ENCODE data around the gene PPM1K. TPM values are rescaled to one million over a fixed set of nuclear protein-coding genes. Genes with fewer than 3 reads are reported as not detected.
A peak's percentile ranks its signal among the peaks of the same experiment; 100 is the strongest.

The PPM1K gene
- polyA plus RNA-seq, 4 donors: 1.6 to 9.2 (median 3.8) TPM

GRCh38 chr4:88285235-88285653 lies 883 bp upstream of the PPM1K start:
- 13 to 44% (median 14%) methylated on average over 4 of the region's 4 CpGs for WGBS, 3 donors
- DNase-seq: no peak
- Histone ChIP-seq H3K36me3 (ENCODE audit: control insufficient read depth in 3 of 3, insufficient read depth in 2 of 3, low read depth in 1 of 3, low read length in 3 of 3) (no peaks in the 10 kb centered on the region), H3K4me3 (ENCODE audit: low read depth in 1 of 3, low read length in 3 of 3) (peak overlapping the region in 2 of 3 donors; percentile 61 to 83), H3K27ac (ENCODE audit: low read depth in 1 of 3, low read length in 2 of 3) (peak overlapping the region; percentile 75 to 100 (median 98)), H3K4me1 (ENCODE audit: control insufficient read depth in 3 of 3, insufficient read depth in 2 of 3, low read depth in 1 of 3, low read length in 2 of 3) (peaks cover 0 to 10% (median 0%) of the 10 kb centered on the region in 3 donors), H3K9me3 (ENCODE audit: control insufficient read depth in 2 of 2, insufficient read depth in 1 of 2, low read depth in 1 of 2, low read length in 1 of 2) (no peaks in the 10 kb centered on the region), H3K27me3 (ENCODE audit: control insufficient read depth in 3 of 3, insufficient read depth in 3 of 3, low read length in 3 of 3) (no peaks in the 10 kb centered on the region)
- no peak for FAIRE-seq

DNA sequence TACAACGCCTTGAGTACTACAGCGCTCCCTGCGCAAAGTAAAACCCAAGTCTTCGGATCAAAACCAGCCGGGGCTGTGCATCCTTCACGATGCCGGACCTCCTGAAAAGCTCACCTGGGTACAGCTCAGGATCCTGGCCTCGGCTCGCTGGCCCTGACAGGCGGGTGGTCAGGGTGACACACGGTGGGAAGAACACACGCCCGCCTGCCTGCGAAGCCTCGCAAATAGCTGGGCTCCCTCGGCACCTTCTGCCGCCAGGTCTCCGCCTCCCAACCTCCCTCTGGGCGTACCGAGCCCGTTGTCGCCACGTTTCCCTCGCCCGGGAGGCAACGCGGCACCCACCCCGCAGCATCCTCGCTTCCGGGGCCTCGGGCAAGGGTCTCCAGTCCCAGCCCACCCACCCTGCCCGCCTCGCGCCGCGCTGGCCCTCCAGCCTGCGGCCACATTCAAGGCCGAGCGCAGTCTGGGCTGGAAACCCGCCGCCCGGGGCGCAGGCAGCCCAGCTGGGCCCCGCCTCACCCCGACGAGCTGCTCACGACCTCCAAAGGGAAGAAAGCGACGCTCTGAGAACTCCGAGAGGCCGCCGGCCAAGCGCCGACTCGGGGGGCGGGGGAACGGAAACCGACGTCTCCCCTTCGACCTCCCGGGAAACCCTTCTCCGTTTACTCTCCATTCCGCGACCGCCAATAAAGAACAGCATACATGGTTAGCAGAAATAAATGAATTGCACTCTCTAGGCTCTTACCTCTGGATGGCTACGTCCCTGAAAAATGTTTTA lies 511 bp downstream of the PPM1K start:
- Histone ChIP-seq H3K27me3 (ENCODE audit: control insufficient read depth in 3 of 3, insufficient read depth in 3 of 3, low read length in 3 of 3) (no peaks in the 10 kb centered on the region), H3K4me1 (ENCODE audit: control insufficient read depth in 3 of 3, insufficient read depth in 2 of 3, low read depth in 1 of 3, low read length in 2 of 3) (peaks cover 0 to 10% (median 0%) of the 10 kb centered on the region in 3 donors), H3K9me3 (ENCODE audit: control insufficient read depth in 2 of 2, insufficient read depth in 1 of 2, low read depth in 1 of 2, low read length in 1 of 2) (no peaks in the 10 kb centered on the region), H3K36me3 (ENCODE audit: control insufficient read depth in 3 of 3, insufficient read depth in 2 of 3, low read depth in 1 of 3, low read length in 3 of 3) (no peaks in the 10 kb centered on the region), H3K4me3 (ENCODE audit: low read depth in 1 of 3, low read length in 3 of 3) (peak overlapping the region; percentile 72 to 89 (median 83)), H3K27ac (ENCODE audit: low read depth in 1 of 3, low read length in 2 of 3) (peak overlapping the region; percentile 85 to 100 (median 98))
- FAIRE-seq: no peak
- DNase-seq: peak; percentile 49 to 77
- WGBS, 3 donors: 0% methylated on average over 62 to 66 of the region's 66 CpGs

DNA sequence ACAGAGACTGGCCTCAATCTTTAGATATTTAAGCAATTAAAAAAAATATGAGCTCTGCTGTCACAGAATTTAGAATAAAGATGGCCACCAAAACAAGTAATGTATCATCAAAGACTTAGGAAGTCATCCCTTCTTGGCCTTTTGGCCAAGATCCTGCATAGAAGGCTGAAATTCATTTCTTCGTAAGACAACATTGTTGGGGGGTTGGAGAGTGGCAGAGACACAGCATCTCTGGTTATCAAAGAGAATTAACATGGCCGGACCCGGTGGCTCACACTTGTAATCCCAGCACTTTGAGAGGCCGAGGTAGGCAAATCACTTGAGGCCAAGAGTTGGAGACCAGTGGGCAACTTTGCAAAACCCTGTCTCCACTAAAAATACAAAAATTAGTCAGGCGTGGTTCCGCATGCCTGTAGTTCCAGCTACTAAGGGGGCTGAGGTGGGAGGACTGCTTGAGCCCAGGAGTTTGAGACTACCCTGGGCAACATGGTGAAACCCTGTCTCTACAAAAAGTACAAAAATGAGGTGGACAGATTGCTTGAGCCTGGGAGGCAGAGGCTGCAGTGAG lies 4.0 kb downstream of the PPM1K start:
- H3K27ac ChIP-seq (ENCODE audit: low read depth in 1 of 3, low read length in 2 of 3): no peak overlapping the region
- FAIRE-seq: no peak

GRCh38 chr4:88277711-88278225 lies 6.6 kb downstream of the PPM1K start:
- H3K9me3 ChIP-seq (ENCODE audit: control insufficient read depth in 2 of 2, insufficient read depth in 1 of 2, low read depth in 1 of 2, low read length in 1 of 2): peaks cover 0 to 13% of the 10 kb centered on the region in 2 donors
- no peak overlapping the region for H3K4me3 ChIP-seq (ENCODE audit: low read depth in 1 of 3, low read length in 3 of 3)
- no peak for DNase-seq
- 77 to 79% (median 77%) methylated on average over 3 of the region's 3 CpGs for WGBS, 3 donors
- peaks cover 0 to 4% (median 0%) of the 10 kb centered on the region in 3 donors for H3K36me3 ChIP-seq (ENCODE audit: control insufficient read depth in 3 of 3, insufficient read depth in 2 of 3, low read depth in 1 of 3, low read length in 3 of 3)
- peaks cover 0 to 3% (median 2%) of the 10 kb centered on the region in 3 donors for H3K4me1 ChIP-seq (ENCODE audit: control insufficient read depth in 3 of 3, insufficient read depth in 2 of 3, low read depth in 1 of 3, low read length in 2 of 3)
- no peak for FAIRE-seq
- H3K27ac ChIP-seq (ENCODE audit: low read depth in 1 of 3, low read length in 2 of 3): no peak overlapping the region
- no peaks in the 10 kb centered on the region for H3K27me3 ChIP-seq (ENCODE audit: control insufficient read depth in 3 of 3, insufficient read depth in 3 of 3, low read length in 3 of 3)

More for the DNA sequence above, 4.0 kb downstream of the PPM1K start:
- no peak overlapping the region for H3K4me3 ChIP-seq (ENCODE audit: low read depth in 1 of 3, low read length in 3 of 3)
- peaks cover 0 to 4% (median 0%) of the 10 kb centered on the region in 3 donors for H3K36me3 ChIP-seq (ENCODE audit: control insufficient read depth in 3 of 3, insufficient read depth in 2 of 3, low read depth in 1 of 3, low read length in 3 of 3)
- no peak for DNase-seq
- 94 to 96% (median 95%) methylated on average over 6 of the region's 6 CpGs for WGBS, 3 donors
- H3K27me3 ChIP-seq (ENCODE audit: control insufficient read depth in 3 of 3, insufficient read depth in 3 of 3, low read length in 3 of 3): no peaks in the 10 kb centered on the region
- peaks cover 0 to 11% (median 2%) of the 10 kb centered on the region in 3 donors for H3K4me1 ChIP-seq (ENCODE audit: control insufficient read depth in 3 of 3, insufficient read depth in 2 of 3, low read depth in 1 of 3, low read length in 2 of 3)
- H3K9me3 ChIP-seq (ENCODE audit: control insufficient read depth in 2 of 2, insufficient read depth in 1 of 2, low read depth in 1 of 2, low read length in 1 of 2): peaks cover 0 to 13% of the 10 kb centered on the region in 2 donors

DNA sequence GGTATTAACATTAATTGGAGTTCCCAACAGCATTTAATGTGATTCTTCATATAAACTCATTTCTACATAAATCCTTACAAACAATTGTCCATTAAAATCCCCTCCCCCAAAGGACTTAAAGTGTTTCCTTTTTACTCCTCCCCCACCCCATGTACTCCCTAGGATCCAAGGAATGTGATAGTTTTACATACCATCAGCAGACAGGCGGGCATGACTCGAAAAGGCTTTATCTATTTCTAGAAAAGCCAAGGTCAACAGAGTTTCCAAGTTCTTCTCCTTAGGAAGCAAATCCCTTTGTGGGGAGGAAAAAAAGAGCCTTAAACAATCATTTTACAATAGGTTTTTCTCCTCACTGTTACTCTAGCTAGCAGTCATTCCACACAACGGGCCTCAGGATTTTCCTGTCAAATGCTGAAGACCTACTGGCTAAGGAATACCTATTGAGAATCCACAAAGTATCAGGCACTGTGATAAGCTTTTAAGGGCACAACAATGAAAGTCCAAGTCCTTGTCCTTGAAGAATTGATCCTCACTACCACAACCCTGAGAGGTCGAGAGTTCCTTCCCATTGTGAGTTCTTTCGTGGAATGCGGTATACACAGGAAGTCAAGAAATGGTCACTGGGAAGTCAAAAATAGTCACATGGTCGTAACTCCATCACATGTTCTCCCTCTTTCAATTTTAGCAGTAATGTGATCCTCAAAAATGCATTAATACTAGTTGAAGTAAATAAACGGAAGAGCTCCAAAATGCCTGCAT lies 7.2 kb downstream of the PPM1K start:
- FAIRE-seq: no peak
- Histone ChIP-seq H3K9me3 (ENCODE audit: control insufficient read depth in 2 of 2, insufficient read depth in 1 of 2, low read depth in 1 of 2, low read length in 1 of 2) (peaks cover 0 to 13% of the 10 kb centered on the region in 2 donors), H3K4me3 (ENCODE audit: low read depth in 1 of 3, low read length in 3 of 3) (no peak overlapping the region), H3K27me3 (ENCODE audit: control insufficient read depth in 3 of 3, insufficient read depth in 3 of 3, low read length in 3 of 3) (no peaks in the 10 kb centered on the region), H3K4me1 (ENCODE audit: control insufficient read depth in 3 of 3, insufficient read depth in 2 of 3, low read depth in 1 of 3, low read length in 2 of 3) (peaks cover 0 to 2% (median 2%) of the 10 kb centered on the region in 3 donors), H3K27ac (ENCODE audit: low read depth in 1 of 3, low read length in 2 of 3) (no peak overlapping the region), H3K36me3 (ENCODE audit: control insufficient read depth in 3 of 3, insufficient read depth in 2 of 3, low read depth in 1 of 3, low read length in 3 of 3) (peaks cover 0 to 4% (median 0%) of the 10 kb centered on the region in 3 donors)
- DNase-seq: no peak
- 92 to 95% (median 95%) methylated on average over 8 of the region's 8 CpGs for WGBS, 3 donors

GRCh38 chr4:88275949-88276515 lies 8.3 kb downstream of the PPM1K start:
- no peak overlapping the region for H3K27ac ChIP-seq (ENCODE audit: low read depth in 1 of 3, low read length in 2 of 3)
- H3K4me1 ChIP-seq (ENCODE audit: control insufficient read depth in 3 of 3, insufficient read depth in 2 of 3, low read depth in 1 of 3, low read length in 2 of 3): peaks cover 0 to 2% (median 2%) of the 10 kb centered on the region in 3 donors
- peak in 1 of 2 donors; percentile 3 for DNase-seq
- peaks cover 0 to 4% (median 0%) of the 10 kb centered on the region in 3 donors for H3K36me3 ChIP-seq (ENCODE audit: control insufficient read depth in 3 of 3, insufficient read depth in 2 of 3, low read depth in 1 of 3, low read length in 3 of 3)
- H3K27me3 ChIP-seq (ENCODE audit: control insufficient read depth in 3 of 3, insufficient read depth in 3 of 3, low read length in 3 of 3): no peaks in the 10 kb centered on the region
- no peak for FAIRE-seq
- H3K4me3 ChIP-seq (ENCODE audit: low read depth in 1 of 3, low read length in 3 of 3): no peak overlapping the region
- WGBS, 3 donors: 61 to 77% (median 68%) methylated on average over 4 of the region's 4 CpGs
- H3K9me3 ChIP-seq (ENCODE audit: control insufficient read depth in 2 of 2, insufficient read depth in 1 of 2, low read depth in 1 of 2, low read length in 1 of 2): peaks cover 0 to 13% of the 10 kb centered on the region in 2 donors

GRCh38 chr4:88275516-88275915 lies 8.8 kb downstream of the PPM1K start:
- Histone ChIP-seq H3K4me3 (ENCODE audit: low read depth in 1 of 3, low read length in 3 of 3) (no peak overlapping the region), H3K27ac (ENCODE audit: low read depth in 1 of 3, low read length in 2 of 3) (no peak overlapping the region), H3K9me3 (ENCODE audit: control insufficient read depth in 2 of 2, insufficient read depth in 1 of 2, low read depth in 1 of 2, low read length in 1 of 2) (peaks cover 0 to 13% of the 10 kb centered on the region in 2 donors), H3K36me3 (ENCODE audit: control insufficient read depth in 3 of 3, insufficient read depth in 2 of 3, low read depth in 1 of 3, low read length in 3 of 3) (peaks cover 0 to 4% (median 0%) of the 10 kb centered on the region in 3 donors), H3K27me3 (ENCODE audit: control insufficient read depth in 3 of 3, insufficient read depth in 3 of 3, low read length in 3 of 3) (no peaks in the 10 kb centered on the region), H3K4me1 (ENCODE audit: control insufficient read depth in 3 of 3, insufficient read depth in 2 of 3, low read depth in 1 of 3, low read length in 2 of 3) (peaks cover 0 to 2% (median 2%) of the 10 kb centered on the region in 3 donors)
- FAIRE-seq (no peak), DNase-seq (no peak)
- WGBS, 3 donors: 39 to 61% (median 55%) methylated on average over 1 of the region's 1 CpG

- Histone ChIP-seq H3K9me3 (ENCODE audit: control insufficient read depth in 2 of 2, insufficient read depth in 1 of 2, low read depth in 1 of 2, low read length in 1 of 2) (no peaks in the 10 kb centered on the region), H3K27me3 (ENCODE audit: control insufficient read depth in 3 of 3, insufficient read depth in 3 of 3, low read length in 3 of 3) (no peaks in the 10 kb centered on the region), H3K4me3 (ENCODE audit: low read depth in 1 of 3, low read length in 3 of 3) (no peak overlapping the region), H3K36me3 (ENCODE audit: control insufficient read depth in 3 of 3, insufficient read depth in 2 of 3, low read depth in 1 of 3, low read length in 3 of 3) (peaks cover 0 to 11% (median 5%) of the 10 kb centered on the region in 3 donors), H3K4me1 (ENCODE audit: control insufficient read depth in 3 of 3, insufficient read depth in 2 of 3, low read depth in 1 of 3, low read length in 2 of 3) (peaks cover 0 to 2% (median 0%) of the 10 kb centered on the region in 3 donors), H3K27ac (ENCODE audit: low read depth in 1 of 3, low read length in 2 of 3) (no peak overlapping the region)
- 72 to 89% (median 83%) methylated on average over 1 of the region's 1 CpG for WGBS, 3 donors
- DNase-seq: no peak
- no peak for FAIRE-seq
Observed at GRCh38 chr4:88268913-88269312, 15.4 kb downstream of the PPM1K start.
